Stimulated activated CD8-positive, alpha-beta memory T cell treated with anti-CD3 and anti-CD28 coated beads, Interleukin-4, amount 100 ng/mL, for 48 hours (primary cell): ENCODE measurements around the gene MRPS31.
A peak's percentile ranks its signal among the peaks of the same experiment; 100 is the strongest.

Source experiments
- DNase-seq: peaks from one replicate; pipeline ENCODE4 v3.0.0-alpha.2; 2020

Gene MRPS31

GRCh38 chr13:40770934-40771618 is at the start of gene MRPS31:
Gene MRPS31 (minus strand): TSS chr13:40771190. CDS start chr13:40771136, 54 bp downstream.
- peak; percentile 98 for DNase-seq

GRCh38 chr13:40819797-40820315 is 48.9 kb upstream of the MRPS31 start:
- DNase-seq: no peak

GRCh38 chr13:40818926-40819325 is 47.9 kb upstream of the MRPS31 start:
- DNase-seq: no peak

GRCh38 chr13:40814803-40815202 is 43.8 kb upstream of the MRPS31 start:
- DNase-seq: no peak

GRCh38 chr13:40813667-40814454 is 42.9 kb upstream of the MRPS31 start:
- no peak for DNase-seq

- DNase-seq: no peak
Measured at GRCh38 chr13:40812724-40813445, 41.9 kb upstream of the MRPS31 start.

GRCh38 chr13:40812102-40812501 is 41.1 kb upstream of the MRPS31 start:
- no peak for DNase-seq

- DNase-seq: no peak
Measured at GRCh38 chr13:40809471-40809870, 38.5 kb upstream of the MRPS31 start.

- no peak for DNase-seq
Measured at GRCh38 chr13:40806241-40806640, 35.3 kb upstream of the MRPS31 start.

GRCh38 chr13:40803316-40803715 is 32.3 kb upstream of the MRPS31 start:
- DNase-seq: no peak

- no peak for DNase-seq
Measured at GRCh38 chr13:40801255-40802217, 30.5 kb upstream of the MRPS31 start.

- DNase-seq: no peak
Measured at GRCh38 chr13:40800559-40800958, 29.6 kb upstream of the MRPS31 start.

- DNase-seq: no peak
Measured at GRCh38 chr13:40799508-40799907, 28.5 kb upstream of the MRPS31 start.

- no peak for DNase-seq
Measured at GRCh38 chr13:40798380-40798779, 27.4 kb upstream of the MRPS31 start.

GRCh38 chr13:40796649-40797048 is 25.7 kb upstream of the MRPS31 start:
- DNase-seq: no peak

GRCh38 chr13:40794414-40795368 is 23.7 kb upstream of the MRPS31 start:
- DNase-seq: no peak

- no peak for DNase-seq
Measured at GRCh38 chr13:40793339-40793738, 22.3 kb upstream of the MRPS31 start.

GRCh38 chr13:40792284-40793051 is 21.5 kb upstream of the MRPS31 start:
- DNase-seq: no peak

- DNase-seq: no peak
Measured at GRCh38 chr13:40790154-40790616, 19.2 kb upstream of the MRPS31 start.
